Measurements from ENCODE around the gene RTP3.

- TF ChIP-seq, protein P1, sequence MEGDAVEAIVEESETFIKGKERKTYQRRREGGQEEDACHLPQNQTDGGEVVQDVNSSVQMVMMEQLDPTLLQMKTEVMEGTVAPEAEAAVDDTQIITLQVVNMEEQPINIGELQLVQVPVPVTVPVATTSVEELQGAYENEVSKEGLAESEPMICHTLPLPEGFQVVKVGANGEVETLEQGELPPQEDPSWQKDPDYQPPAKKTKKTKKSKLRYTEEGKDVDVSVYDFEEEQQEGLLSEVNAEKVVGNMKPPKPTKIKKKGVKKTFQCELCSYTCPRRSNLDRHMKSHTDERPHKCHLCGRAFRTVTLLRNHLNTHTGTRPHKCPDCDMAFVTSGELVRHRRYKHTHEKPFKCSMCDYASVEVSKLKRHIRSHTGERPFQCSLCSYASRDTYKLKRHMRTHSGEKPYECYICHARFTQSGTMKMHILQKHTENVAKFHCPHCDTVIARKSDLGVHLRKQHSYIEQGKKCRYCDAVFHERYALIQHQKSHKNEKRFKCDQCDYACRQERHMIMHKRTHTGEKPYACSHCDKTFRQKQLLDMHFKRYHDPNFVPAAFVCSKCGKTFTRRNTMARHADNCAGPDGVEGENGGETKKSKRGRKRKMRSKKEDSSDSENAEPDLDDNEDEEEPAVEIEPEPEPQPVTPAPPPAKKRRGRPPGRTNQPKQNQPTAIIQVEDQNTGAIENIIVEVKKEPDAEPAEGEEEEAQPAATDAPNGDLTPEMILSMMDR (IDR thresholded peaks at IDR 0.05 in 8 of 11, conservative IDR thresholded peaks at IDR 0.05 in 3 of 11), result no peak
- TF ChIP-seq POLR2AphosphoS5 (IDR thresholded peaks at IDR 0.05), result no peak
Observed at GRCh38 chr3:46481636-46482035, 16.1 kb upstream of the RTP3 start.

Data from spleen (tissue), 7 donors.